SK-N-SH treated with all-trans-retinoic acid at 6 μM for 48 hours (cell line): ENCODE data around the gene PPME1.

Experiments
- ATAC-seq: fragments of 200-7000 bp; cut with Tn5 transposase; 3 replicates; pipeline ENCODE4 v1.9.1; 2020; ENCODE audit warnings: mild to moderate bottlenecking, moderate library complexity
- BACH2 ChIP-seq: fragments of 250-450 bp; sonication (Bioruptor Pico); IDR thresholded peaks from 2 replicates; pipeline ENCODE4 v1.9.0; 2021; ENCODE audit warnings: mild to moderate bottlenecking, borderline replicate concordance
- CSDC2 ChIP-seq: fragments of 250-450 bp; sonication (Bioruptor Pico); IDR thresholded peaks from 2 replicates; pipeline ENCODE4 v1.5.0; 2020; ENCODE audit warnings: mild to moderate bottlenecking, moderate library complexity
- CSRNP3 ChIP-seq: fragments of 250-450 bp; sonication (Bioruptor Pico); IDR thresholded peaks from 2 replicates; pipeline ENCODE4 v1.5.1; 2021; ENCODE audit warnings: mild to moderate bottlenecking, moderate library complexity
- ESRRG ChIP-seq: fragments of 250-450 bp; sonication (Bioruptor Pico); IDR thresholded peaks from 2 replicates; pipeline ENCODE4 v1.6.1; 2021; ENCODE audit warnings: mild to moderate bottlenecking
- GLIS3 ChIP-seq: fragments of 250-450 bp; sonication (Bioruptor Pico); IDR thresholded peaks from 2 replicates; pipeline ENCODE4 v1.5.0; 2020; ENCODE audit warnings: mild to moderate bottlenecking, moderate library complexity
- ISL1 ChIP-seq: fragments of 250-450 bp; sonication (Bioruptor Pico); IDR thresholded peaks from 2 replicates; pipeline ENCODE4 v2.1.2; 2022; ENCODE audit warnings: mild to moderate bottlenecking, moderate library complexity
- OSR1 ChIP-seq: fragments of 250-450 bp; sonication (Bioruptor Pico); IDR thresholded peaks from 2 replicates; pipeline ENCODE4 v1.8.0; 2022; ENCODE audit warnings: moderate library complexity, mild to moderate bottlenecking, inconsistent platforms
- PATZ1 ChIP-seq: fragments of 250-450 bp; sonication (Bioruptor Pico); IDR thresholded peaks from 2 replicates; pipeline ENCODE4 v1.8.0; 2020; ENCODE audit warnings: mild to moderate bottlenecking, moderate library complexity, borderline replicate concordance
- RARB ChIP-seq: fragments of 250-450 bp; sonication (Bioruptor Pico); IDR thresholded peaks from 2 replicates; pipeline ENCODE4 v1.8.0; 2021; ENCODE audit warnings: mild to moderate bottlenecking, moderate library complexity
- TCF4 ChIP-seq: fragments of 250-450 bp; sonication (Bioruptor Pico); IDR thresholded peaks from 2 replicates; pipeline ENCODE4 v1.8.0; 2021; ENCODE audit warnings: mild to moderate bottlenecking, moderate library complexity, borderline replicate concordance
- TOX ChIP-seq: fragments of 250-450 bp; sonication (Bioruptor Pico); IDR thresholded peaks from 2 replicates; pipeline ENCODE4 v1.8.0; 2021; ENCODE audit warnings: mild to moderate bottlenecking, moderate library complexity, borderline replicate concordance
- ZC3H10 ChIP-seq: fragments of 250-450 bp; sonication (Bioruptor Pico); IDR thresholded peaks from 2 replicates; pipeline ENCODE4 v1.5.1; 2021; ENCODE audit warnings: mild to moderate bottlenecking, moderate library complexity
- ZFP3 ChIP-seq: fragments of 250-450 bp; sonication (Bioruptor Pico); IDR thresholded peaks from 2 replicates; pipeline ENCODE4 v1.5.0; 2020; ENCODE audit warnings: mild to moderate bottlenecking, moderate library complexity
- ZFP30 ChIP-seq: fragments of 450-650 bp; formaldehyde crosslinking; IDR thresholded peaks from 2 replicates; pipeline ENCODE4 v1.5.0; 2022; ENCODE audit warnings: mild to moderate bottlenecking, moderate library complexity
- ZNF565 ChIP-seq: fragments of 450-650 bp; formaldehyde crosslinking; conservative IDR thresholded peaks from 2 replicates; pipeline ENCODE4 v1.5.0; 2020; ENCODE audit warnings: low read depth, mild to moderate bottlenecking, moderate library complexity
- ZNF70 ChIP-seq: fragments of 450-650 bp; formaldehyde crosslinking; IDR thresholded peaks from 2 replicates; pipeline ENCODE4 v1.5.0; 2020; ENCODE audit warnings: mild to moderate bottlenecking, moderate library complexity
- ZNF8 ChIP-seq: fragments of 450-650 bp; formaldehyde crosslinking; IDR thresholded peaks from 2 replicates; pipeline ENCODE4 v1.5.0; 2020; ENCODE audit warnings: mild to moderate bottlenecking, moderate library complexity
- TF ChIP-seq, protein P1 (sequence below): fragments of 250-450 bp; sonication (Bioruptor Pico); IDR thresholded peaks from 2 replicates; pipeline ENCODE4 v1.8.0; 2021; ENCODE audit warnings: low read depth, mild to moderate bottlenecking, moderate library complexity, borderline replicate concordance
- TF ChIP-seq, protein P2 (sequence below): fragments of 250-450 bp; sonication (Bioruptor Pico); IDR thresholded peaks from 2 replicates; pipeline ENCODE4 v1.5.1; 2020; ENCODE audit warnings: low read depth, mild to moderate bottlenecking, moderate library complexity
- TF ChIP-seq, protein P3 (sequence below): fragments of 250-450 bp; sonication (Bioruptor Pico); IDR thresholded peaks from 2 replicates; pipeline ENCODE4 v1.5.0; 2020; ENCODE audit warnings: mild to moderate bottlenecking, moderate library complexity

Gene PPME1

GRCh38 chr11:74175920-74176319 is 4.8 kb downstream of the PPME1 start:
- no peak for TF ChIP-seq ESRRG (CRISPR knock-in tag)
- TF ChIP-seq CSDC2 = no peak
- TF ChIP-seq TCF4 (CRISPR knock-in tag) = no peak
- ATAC-seq = no peak

- no peak for TF ChIP-seq ZC3H10 (CRISPR knock-in tag)
- TF ChIP-seq ESRRG (CRISPR knock-in tag) = no peak
- no peak for TF ChIP-seq ZNF8 (CRISPR knock-in tag)
- no peak for TF ChIP-seq ZNF565 (CRISPR knock-in tag)
- TF ChIP-seq, protein P1, sequence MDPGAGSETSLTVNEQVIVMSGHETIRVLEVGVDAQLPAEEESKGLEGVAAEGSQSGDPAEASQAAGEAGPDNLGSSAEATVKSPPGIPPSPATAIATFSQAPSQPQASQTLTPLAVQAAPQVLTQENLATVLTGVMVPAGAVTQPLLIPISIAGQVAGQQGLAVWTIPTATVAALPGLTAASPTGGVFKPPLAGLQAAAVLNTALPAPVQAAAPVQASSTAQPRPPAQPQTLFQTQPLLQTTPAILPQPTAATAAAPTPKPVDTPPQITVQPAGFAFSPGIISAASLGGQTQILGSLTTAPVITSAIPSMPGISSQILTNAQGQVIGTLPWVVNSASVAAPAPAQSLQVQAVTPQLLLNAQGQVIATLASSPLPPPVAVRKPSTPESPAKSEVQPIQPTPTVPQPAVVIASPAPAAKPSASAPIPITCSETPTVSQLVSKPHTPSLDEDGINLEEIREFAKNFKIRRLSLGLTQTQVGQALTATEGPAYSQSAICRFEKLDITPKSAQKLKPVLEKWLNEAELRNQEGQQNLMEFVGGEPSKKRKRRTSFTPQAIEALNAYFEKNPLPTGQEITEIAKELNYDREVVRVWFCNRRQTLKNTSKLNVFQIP (CRISPR knock-in tag) = no peak
- TF ChIP-seq PATZ1 (CRISPR knock-in tag) = no peak
- ATAC-seq = peak; percentile 82
These were observed 8.4 kb downstream of the PPME1 start for GRCh38 chr11:74179234-74180052.

DNA sequence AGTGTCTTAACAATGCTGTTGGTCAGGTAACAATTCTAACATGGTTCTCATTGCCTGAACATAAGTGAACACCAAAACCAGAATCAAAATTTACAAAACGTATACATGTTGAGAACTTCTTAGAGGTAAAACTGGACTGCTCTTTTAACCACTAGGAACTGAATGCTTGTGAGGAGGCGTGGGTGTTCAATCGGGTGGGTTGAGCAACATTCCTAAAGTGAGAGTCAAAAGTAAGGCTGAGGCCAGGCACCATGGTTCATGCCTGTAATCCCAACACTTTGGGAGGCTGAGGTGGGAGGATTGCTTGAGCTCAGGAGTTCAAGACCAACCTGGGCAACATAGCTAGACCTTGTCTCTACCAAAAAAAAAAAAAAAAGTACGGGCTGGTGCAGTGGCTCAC is 11.5 kb downstream of the PPME1 start:
- no peak for ATAC-seq
- TF ChIP-seq CSRNP3 (CRISPR knock-in tag) = no peak
- TF ChIP-seq ISL1 = no peak
- no peak for TF ChIP-seq ZFP30 (CRISPR knock-in tag)
- TF ChIP-seq ZC3H10 (CRISPR knock-in tag) = no peak
- TF ChIP-seq BACH2 (CRISPR knock-in tag) = no peak
- no peak for TF ChIP-seq OSR1 (CRISPR knock-in tag)
- no peak for TF ChIP-seq ZNF70
- TF ChIP-seq GLIS3 (CRISPR knock-in tag) = no peak
- no peak for TF ChIP-seq CSDC2
- TF ChIP-seq TCF4 (CRISPR knock-in tag) = no peak
- TF ChIP-seq RARB (CRISPR knock-in tag) = no peak
- TF ChIP-seq, protein P2, sequence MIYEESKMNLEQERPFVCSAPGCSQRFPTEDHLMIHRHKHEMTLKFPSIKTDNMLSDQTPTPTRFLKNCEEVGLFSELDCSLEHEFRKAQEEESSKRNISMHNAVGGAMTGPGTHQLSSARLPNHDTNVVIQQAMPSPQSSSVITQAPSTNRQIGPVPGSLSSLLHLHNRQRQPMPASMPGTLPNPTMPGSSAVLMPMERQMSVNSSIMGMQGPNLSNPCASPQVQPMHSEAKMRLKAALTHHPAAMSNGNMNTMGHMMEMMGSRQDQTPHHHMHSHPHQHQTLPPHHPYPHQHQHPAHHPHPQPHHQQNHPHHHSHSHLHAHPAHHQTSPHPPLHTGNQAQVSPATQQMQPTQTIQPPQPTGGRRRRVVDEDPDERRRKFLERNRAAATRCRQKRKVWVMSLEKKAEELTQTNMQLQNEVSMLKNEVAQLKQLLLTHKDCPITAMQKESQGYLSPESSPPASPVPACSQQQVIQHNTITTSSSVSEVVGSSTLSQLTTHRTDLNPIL = no peak

- no peak for TF ChIP-seq BACH2 (CRISPR knock-in tag)
- no peak for TF ChIP-seq RARB (CRISPR knock-in tag)
- no peak for TF ChIP-seq TOX (CRISPR knock-in tag)
- no peak for ATAC-seq
These were observed 14.2 kb downstream of the PPME1 start for GRCh38 chr11:74185285-74185684.

- ATAC-seq = peak; percentile 63
- TF ChIP-seq ESRRG (CRISPR knock-in tag) (no peak), ZFP3 (CRISPR knock-in tag) (no peak), ISL1 (no peak; the same call in 1 of the 2 replicates), ZNF70 (no peak), PATZ1 (CRISPR knock-in tag) (no peak), CSRNP3 (CRISPR knock-in tag) (no peak), BACH2 (CRISPR knock-in tag) (no peak), ZFP30 (CRISPR knock-in tag) (no peak), GLIS3 (CRISPR knock-in tag) (no peak), ZNF565 (CRISPR knock-in tag) (no peak), TCF4 (CRISPR knock-in tag) (no peak)
- TF ChIP-seq, protein P3, sequence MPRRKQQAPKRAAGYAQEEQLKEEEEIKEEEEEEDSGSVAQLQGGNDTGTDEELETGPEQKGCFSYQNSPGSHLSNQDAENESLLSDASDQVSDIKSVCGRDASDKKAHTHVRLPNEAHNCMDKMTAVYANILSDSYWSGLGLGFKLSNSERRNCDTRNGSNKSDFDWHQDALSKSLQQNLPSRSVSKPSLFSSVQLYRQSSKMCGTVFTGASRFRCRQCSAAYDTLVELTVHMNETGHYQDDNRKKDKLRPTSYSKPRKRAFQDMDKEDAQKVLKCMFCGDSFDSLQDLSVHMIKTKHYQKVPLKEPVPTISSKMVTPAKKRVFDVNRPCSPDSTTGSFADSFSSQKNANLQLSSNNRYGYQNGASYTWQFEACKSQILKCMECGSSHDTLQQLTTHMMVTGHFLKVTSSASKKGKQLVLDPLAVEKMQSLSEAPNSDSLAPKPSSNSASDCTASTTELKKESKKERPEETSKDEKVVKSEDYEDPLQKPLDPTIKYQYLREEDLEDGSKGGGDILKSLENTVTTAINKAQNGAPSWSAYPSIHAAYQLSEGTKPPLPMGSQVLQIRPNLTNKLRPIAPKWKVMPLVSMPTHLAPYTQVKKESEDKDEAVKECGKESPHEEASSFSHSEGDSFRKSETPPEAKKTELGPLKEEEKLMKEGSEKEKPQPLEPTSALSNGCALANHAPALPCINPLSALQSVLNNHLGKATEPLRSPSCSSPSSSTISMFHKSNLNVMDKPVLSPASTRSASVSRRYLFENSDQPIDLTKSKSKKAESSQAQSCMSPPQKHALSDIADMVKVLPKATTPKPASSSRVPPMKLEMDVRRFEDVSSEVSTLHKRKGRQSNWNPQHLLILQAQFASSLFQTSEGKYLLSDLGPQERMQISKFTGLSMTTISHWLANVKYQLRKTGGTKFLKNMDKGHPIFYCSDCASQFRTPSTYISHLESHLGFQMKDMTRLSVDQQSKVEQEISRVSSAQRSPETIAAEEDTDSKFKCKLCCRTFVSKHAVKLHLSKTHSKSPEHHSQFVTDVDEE (CRISPR knock-in tag) = no peak
These were observed 14.6 kb downstream of the PPME1 start for GRCh38 chr11:74185695-74186094.
